Memory B cell (primary cell): ENCODE results near the gene CCND3.

Experiments used
- ATAC-seq: fragments of 150-1000 bp; cut with Tn5 transposase; 2 replicates; pipeline ENCODE4 v1.10.0; 2021; ENCODE audit warnings: low read depth, mild to moderate bottlenecking, moderate library complexity
- DNase-seq, 2 donors: peaks; one replicate each; pipeline ENCODE4 v3.0.0; 2022; ENCODE audit warnings: low spot score in 2 of 2
- H3K27ac Mint-ChIP-seq: one replicate; pipeline ENCODE4 v1.8.0; 2022; ENCODE audit warnings: mild to moderate bottlenecking, moderate library complexity, mixed read lengths
- H3K27me3 Mint-ChIP-seq: one replicate; pipeline ENCODE4 v1.8.0; 2022; ENCODE audit warnings: mixed read lengths
- H3K36me3 Mint-ChIP-seq: one replicate; pipeline ENCODE4 v1.8.0; 2022; ENCODE audit warnings: mild to moderate bottlenecking, mixed read lengths
- H3K4me1 Mint-ChIP-seq: one replicate; pipeline ENCODE4 v1.8.0; 2022; ENCODE audit warnings: mixed read lengths
- H3K4me3 Mint-ChIP-seq: one replicate; pipeline ENCODE4 v1.8.0; 2022; ENCODE audit warnings: mild to moderate bottlenecking, moderate library complexity, mixed read lengths
- H3K9me3 Mint-ChIP-seq: one replicate; pipeline ENCODE4 v1.8.0; 2022; ENCODE audit warnings: mixed read lengths

Gene CCND3

DNA sequence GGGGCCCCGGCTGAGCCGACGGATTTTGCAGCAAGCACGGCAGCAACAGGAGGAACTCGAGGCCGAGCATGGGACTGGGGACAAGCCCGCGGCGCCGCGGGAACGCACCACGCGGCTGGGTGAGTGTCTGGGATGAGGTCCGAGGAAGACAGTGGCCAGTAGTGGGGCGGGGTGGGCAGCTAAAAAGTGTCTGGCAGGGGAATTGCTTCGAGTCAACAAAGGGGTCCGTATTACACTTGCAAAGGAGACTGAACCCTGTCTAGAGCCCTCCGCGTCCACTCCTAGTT, 20.0 kb downstream of the CCND3 start:
- DNase-seq (no peak), ATAC-seq (no peak)
- no peaks in the 10 kb centered on the region for H3K27me3 Mint-ChIP-seq
- H3K9me3 Mint-ChIP-seq: no peaks in the 10 kb centered on the region
- peak overlapping the region; percentile 99 for H3K27ac Mint-ChIP-seq
- H3K4me3 Mint-ChIP-seq: peak overlapping the region; percentile 100
- H3K4me1 Mint-ChIP-seq: peaks cover 36% of the 10 kb centered on the region
- H3K36me3 Mint-ChIP-seq: peaks cover 5% of the 10 kb centered on the region

DNA sequence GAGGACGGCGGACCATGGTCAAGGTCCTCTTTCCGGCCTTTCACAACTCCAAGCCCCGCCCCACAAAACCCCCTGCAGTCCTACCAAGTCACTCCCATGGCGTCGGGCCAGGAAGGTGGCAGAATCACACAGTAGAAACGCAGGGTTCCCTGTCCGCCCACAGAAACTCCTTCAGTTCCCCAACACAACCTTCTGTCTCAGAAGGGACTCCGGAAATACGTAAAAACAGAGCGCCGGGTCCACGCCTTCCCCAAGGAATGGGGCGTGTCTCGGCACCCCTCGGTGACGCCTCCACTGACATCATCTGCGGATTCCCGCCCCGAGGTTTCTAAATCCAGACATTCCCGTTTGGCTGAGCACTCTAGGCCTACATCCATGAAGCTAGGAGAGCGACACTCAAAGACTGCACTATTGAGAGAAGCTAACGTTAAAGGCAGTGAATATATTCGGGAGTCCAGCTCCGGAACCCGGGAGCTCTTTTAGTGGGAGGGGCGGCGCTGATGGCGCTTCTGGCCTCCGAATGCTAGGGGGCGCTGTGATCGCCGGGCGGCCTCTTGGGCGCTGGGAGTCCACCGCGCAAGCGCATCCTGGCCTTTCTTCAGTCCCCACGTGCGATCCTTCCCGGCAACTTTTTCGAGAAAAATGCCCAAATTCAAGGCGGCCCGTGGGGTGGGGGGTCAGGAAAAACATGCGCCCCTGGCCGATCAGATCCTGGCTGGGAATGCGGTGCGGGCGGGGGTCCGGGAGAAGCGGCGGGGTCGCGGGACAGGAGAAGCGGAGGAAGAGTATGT, 20.5 kb downstream of the CCND3 start, which contains the start of the genes BYSL and MED20:
Gene BYSL, plus strand, starts transcription at position 579 of the 791 bp plus-strand sequence. Its CDS starts 64 bp downstream, at position 643.
Gene MED20, minus strand, starts transcription at position 219 of the 791 bp plus-strand sequence. Its CDS starts 121 bp downstream, at position 98.
- ATAC-seq (peak; percentile 94), DNase-seq (peak; percentile 95 to 98)
- peaks cover 36% of the 10 kb centered on the region for H3K4me1 Mint-ChIP-seq
- no peaks in the 10 kb centered on the region for H3K27me3 Mint-ChIP-seq
- H3K27ac Mint-ChIP-seq: peak within 1 kb of the TSS; percentile 99
- H3K4me3 Mint-ChIP-seq: peak within 1 kb of the TSS; percentile 100
- H3K9me3 Mint-ChIP-seq: no peaks in the 10 kb centered on the region
- H3K36me3 Mint-ChIP-seq: peaks cover 5% of the 10 kb centered on the region

DNA sequence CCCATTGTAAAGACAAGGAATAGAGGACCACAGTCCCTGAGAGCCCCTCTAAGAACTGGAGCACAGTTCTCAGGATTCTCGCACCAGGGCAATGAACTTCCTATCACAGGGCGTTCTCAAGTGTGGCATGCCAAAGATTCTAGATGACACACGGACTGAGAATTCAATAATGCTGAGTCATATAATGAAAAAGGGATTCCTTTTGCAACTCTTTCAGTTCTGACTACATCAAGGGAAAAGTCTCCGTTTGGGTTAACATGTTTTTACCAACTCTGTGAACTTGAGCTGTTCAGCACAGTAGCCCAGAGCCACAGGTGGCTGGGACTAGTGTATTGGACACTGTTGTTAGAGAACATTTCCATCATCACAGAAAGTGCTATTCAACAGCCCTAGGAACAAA, 24.1 kb downstream of the CCND3 start:
- no peak for ATAC-seq

DNA sequence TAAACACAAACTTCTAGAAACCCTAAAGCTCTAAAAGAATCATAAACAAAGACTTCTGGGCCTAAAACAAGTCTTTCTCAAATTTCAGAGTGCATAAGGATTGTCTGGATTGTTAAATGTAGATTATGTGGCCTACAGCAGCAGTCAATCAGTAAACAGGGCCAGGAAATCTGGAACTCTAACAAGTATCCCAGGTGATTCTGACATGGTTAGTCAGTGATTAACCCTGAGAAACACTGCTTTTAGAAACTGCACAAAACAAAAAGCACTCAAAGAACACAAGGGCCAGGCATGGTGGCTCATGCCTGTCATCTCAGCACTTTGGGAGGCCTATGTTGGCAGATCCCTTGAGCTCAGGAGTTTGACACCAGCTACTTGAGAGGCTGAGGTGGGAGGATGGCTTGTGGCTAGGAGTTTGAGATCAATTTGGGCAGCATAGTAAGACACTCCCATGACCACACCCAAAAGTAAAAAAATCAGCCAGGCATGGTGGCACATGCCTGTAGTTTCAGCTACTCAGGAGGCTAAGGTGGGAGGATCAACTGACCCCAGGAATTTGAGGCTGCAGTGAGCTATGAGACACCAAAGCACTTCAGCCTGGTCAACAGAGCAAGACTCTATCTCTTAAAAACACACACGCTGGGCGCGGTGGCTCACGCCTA, 26.6 kb downstream of the CCND3 start:
- Mint-ChIP-seq H3K4me1 (peaks cover 8% of the 10 kb centered on the region), H3K36me3 (peaks cover 13% of the 10 kb centered on the region), H3K27me3 (no peaks in the 10 kb centered on the region), H3K4me3 (no peak overlapping the region), H3K27ac (no peak overlapping the region), H3K9me3 (no peaks in the 10 kb centered on the region)
- no peak for ATAC-seq
- no peak for DNase-seq

More for the DNA sequence above, 24.1 kb downstream of the CCND3 start:
- H3K9me3 Mint-ChIP-seq: no peaks in the 10 kb centered on the region
- no peaks in the 10 kb centered on the region for H3K27me3 Mint-ChIP-seq
- no peak for DNase-seq
- peaks cover 19% of the 10 kb centered on the region for H3K4me1 Mint-ChIP-seq
- H3K4me3 Mint-ChIP-seq: no peak overlapping the region
- H3K27ac Mint-ChIP-seq: no peak overlapping the region
- H3K36me3 Mint-ChIP-seq: peaks cover 11% of the 10 kb centered on the region

DNA sequence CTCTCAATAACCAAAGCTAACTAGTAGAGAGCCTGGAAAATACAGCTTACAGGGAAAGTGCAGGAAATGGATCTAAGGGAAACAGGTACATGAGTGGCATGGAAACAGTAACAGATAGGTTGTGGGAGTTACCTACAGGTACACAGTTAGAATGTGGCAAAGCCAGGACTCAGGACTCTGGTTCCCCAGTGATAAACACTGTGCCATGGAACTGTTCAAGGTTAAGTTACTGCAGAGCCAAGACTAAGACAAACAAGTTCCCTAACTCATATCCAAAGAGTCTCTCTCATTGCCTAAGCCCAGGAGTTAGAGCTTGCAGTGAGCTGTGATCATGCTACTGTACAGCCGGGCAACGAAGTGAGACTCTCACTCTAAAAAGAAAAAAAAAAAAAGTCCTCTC, 27.3 kb downstream of the CCND3 start:
- DNase-seq (no peak), ATAC-seq (no peak)
- H3K36me3 Mint-ChIP-seq: peaks cover 13% of the 10 kb centered on the region
- H3K4me3 Mint-ChIP-seq: no peak overlapping the region
- no peak overlapping the region for H3K27ac Mint-ChIP-seq
- H3K4me1 Mint-ChIP-seq: peaks cover 5% of the 10 kb centered on the region
- H3K27me3 Mint-ChIP-seq: no peaks in the 10 kb centered on the region
- H3K9me3 Mint-ChIP-seq: no peaks in the 10 kb centered on the region

DNA sequence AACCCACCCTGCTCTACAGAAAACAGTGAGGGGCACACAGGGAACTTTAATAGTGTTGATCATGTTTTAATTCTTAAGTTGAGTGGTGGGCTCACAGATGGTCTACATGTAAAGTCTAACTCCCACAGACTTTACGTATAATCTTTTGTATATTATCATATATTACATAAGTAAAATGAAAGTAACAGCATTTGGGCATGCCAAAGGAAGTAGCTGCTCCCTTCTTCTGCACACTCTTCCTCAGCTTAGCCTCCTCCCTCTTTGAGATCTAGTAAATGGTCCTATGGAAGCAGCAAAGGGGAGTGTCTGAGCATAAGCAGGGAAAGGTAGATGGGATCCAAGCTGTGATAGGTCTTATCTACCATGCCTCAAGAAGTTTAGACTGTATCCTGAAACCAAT, 31.9 kb downstream of the CCND3 start:
- Mint-ChIP-seq H3K27ac (peak overlapping the region; percentile 45), H3K36me3 (peaks cover 29% of the 10 kb centered on the region)
- DNase-seq: no peak

DNA sequence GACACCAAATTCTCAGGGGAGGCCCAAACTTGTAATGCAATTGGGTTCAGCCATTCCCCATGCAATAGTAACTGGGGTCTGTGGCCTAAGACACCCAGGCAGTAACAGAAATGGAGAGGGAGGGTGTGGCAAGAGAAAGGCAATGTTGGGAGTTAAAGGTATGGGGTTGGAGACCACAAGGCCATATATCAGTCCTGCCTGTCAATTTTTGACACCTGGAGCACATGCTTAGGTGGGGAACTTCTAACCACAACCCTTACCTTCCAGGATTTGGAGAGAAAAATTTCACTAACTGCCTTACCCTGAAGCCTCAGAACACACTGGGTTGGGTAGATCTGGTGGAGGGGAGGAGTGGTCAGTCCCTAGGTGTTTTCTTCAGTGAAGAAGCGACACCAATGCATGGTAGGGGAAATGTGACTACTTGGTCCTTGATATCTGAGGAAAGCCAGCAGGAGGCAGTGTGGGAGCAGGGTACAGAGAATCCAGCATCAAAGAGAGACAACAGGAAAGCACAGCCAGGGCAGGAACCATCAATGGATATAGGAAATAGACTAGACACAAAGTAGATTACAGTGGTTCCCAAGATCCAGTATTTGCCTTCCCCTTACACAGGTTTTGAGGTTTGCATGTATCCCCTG, 39.6 kb downstream of the CCND3 start:
- Mint-ChIP-seq H3K27ac (no peak overlapping the region), H3K4me1 (no peaks in the 10 kb centered on the region), H3K36me3 (peaks cover 14% of the 10 kb centered on the region), H3K27me3 (no peaks in the 10 kb centered on the region), H3K9me3 (no peaks in the 10 kb centered on the region), H3K4me3 (no peak overlapping the region)
- DNase-seq (no peak), ATAC-seq (peak; percentile 38)

More for the DNA sequence above, 31.9 kb downstream of the CCND3 start:
- no peaks in the 10 kb centered on the region for H3K27me3 Mint-ChIP-seq
- ATAC-seq: no peak
- H3K4me3 Mint-ChIP-seq: no peak overlapping the region
- no peaks in the 10 kb centered on the region for H3K9me3 Mint-ChIP-seq
- H3K4me1 Mint-ChIP-seq: peaks cover 3% of the 10 kb centered on the region

DNA sequence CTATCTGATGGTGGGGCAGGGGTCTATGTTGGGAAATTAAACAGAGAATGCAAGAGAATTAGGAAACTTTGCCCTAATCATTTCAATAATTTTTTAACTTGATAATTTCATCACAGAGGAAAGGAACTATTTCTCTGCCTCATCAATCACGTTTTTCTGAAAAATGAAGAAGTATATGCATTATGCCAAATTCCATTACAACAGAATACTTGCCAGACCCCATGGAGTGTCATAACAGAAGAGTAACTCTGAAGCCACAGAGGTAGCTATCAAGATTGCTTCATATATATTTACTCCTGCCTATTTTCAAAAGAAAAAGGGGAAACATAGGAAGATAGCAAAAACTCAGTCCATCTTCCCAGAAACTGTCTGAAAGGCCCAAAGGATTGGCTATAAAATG, 40.7 kb downstream of the CCND3 start:
- ATAC-seq (no peak), DNase-seq (no peak)
- peaks cover 5% of the 10 kb centered on the region for H3K4me1 Mint-ChIP-seq
- peaks cover 11% of the 10 kb centered on the region for H3K36me3 Mint-ChIP-seq
- H3K4me3 Mint-ChIP-seq: no peak overlapping the region
- no peaks in the 10 kb centered on the region for H3K9me3 Mint-ChIP-seq
- peak overlapping the region; percentile 41 for H3K27ac Mint-ChIP-seq
- no peaks in the 10 kb centered on the region for H3K27me3 Mint-ChIP-seq

DNA sequence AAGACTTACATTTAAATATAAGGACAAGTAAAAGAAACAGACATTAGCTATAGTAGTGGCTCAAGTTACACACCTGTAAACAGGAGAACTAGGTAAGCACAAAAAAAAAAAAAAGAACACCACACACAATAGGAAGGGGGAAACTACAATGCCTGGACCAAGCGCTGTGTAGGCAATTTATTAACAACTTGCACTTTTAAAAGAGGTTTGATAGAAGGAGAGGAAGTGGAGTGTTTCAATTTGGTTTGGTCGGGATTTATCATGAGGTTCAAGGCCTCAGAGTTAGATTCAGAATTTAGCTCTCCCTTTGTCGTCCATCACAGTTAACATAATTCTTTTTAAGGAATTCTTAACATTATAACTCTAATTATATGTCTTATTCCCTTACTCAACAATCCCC, 45.3 kb downstream of the CCND3 start:
- Mint-ChIP-seq H3K27ac (no peak overlapping the region), H3K9me3 (no peaks in the 10 kb centered on the region), H3K4me1 (peaks cover 8% of the 10 kb centered on the region), H3K36me3 (no peaks in the 10 kb centered on the region), H3K4me3 (no peak overlapping the region), H3K27me3 (no peaks in the 10 kb centered on the region)
- DNase-seq: no peak
- ATAC-seq: no peak

DNA sequence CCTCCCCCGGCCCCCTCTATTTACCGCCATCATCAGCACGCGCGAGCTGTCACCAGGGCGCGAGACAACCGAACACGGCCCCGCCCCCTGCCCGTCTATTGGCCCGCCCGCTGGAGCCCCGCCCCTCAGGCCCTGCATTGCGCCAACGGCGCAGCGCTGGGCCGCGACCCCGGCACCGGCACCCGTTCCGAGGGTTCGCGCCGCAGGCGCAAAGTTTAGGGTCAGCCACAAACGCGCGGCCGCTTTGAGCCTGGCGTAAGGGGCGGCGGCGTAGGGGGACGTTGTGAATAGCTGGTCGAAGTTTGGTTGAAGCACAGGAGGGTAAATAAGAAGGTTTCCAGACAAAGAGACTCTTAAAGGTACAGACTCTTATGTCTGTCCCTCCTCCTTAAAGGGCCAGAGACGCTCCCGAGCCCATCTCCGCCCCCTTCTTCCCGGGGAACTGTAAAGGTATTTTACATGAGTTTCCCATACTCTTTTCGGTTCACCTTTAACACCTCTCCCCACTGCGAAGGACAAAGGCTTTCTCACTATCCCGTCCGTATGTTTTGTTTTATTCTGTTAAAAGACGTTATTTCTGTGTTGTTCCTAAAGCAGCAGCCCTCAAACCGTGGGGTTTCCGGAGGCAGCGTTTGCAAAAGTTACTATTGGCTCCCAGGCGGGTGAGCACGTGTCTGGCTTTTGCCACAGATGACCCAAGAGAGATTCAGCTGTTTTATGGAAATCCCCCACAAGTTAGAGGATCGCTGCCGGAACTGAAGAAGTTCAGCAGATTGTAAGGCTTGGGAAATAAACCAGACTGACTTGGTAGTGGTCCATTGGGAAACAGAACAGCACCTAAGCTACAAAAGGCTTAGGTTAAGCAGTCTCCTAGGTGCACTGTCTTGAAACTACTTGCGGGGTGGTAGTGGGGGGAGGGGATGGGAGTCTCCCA, 46.0 kb downstream of the CCND3 start, which contains the start of gene USP49:
Gene USP49, minus strand, starts transcription at position 76 of the 934 bp plus-strand sequence. CDS start 88,392 bp downstream, outside the sequence.
- Mint-ChIP-seq H3K27me3 (no peaks in the 10 kb centered on the region), H3K4me3 (no peak within 1 kb of the TSS), H3K9me3 (no peaks in the 10 kb centered on the region), H3K4me1 (peaks cover 8% of the 10 kb centered on the region), H3K27ac (no peak within 1 kb of the TSS), H3K36me3 (no peaks in the 10 kb centered on the region)
- peak; percentile 90 for ATAC-seq
- DNase-seq: peak; percentile 83 to 88

DNA sequence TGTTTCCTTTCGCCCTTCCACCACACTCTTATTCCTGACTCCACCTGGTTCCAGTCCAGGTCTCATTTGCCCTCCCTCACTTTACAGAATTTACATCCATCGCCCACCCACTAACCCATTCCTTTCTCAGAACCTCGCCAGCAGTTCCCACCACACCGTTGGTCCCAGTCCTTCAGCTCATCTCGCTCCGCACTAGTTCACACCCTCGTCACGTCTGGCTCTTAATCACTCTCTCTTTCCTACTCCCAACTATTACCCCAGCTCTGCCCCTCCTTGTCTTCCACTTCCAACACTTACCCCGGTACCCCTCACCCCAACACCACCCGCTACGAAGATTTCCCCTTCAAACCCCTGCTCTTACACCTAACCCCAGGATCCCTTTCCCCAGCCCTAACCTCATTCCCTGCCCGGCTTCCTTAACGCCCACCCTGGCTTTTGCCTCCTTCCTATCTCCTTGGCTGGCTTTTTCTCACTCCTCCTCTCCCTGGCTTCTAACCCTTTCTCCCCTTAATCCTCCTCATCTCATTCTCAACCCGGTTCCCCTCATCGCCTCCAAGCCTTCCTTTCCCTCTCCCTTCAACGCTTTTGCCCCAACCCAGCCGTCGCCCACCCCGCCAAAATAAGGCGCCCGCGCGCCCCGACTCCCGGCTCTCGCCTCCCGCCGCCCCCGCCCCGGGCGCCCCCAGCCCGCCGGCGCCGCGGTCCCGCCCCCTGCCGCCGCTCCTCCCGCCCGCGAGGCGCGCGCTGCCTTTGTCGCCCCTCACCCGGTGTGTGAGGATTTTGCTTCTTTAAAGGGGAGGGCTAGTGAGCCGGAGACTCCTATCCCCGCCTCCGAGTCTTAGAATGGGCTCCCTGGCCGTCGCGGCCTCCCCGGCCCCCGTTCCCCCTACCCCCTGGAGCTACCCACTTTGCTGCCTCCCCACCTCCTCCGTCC, 47.0 kb downstream of the CCND3 start:
- Mint-ChIP-seq H3K27me3 (no peaks in the 10 kb centered on the region), H3K27ac (no peak overlapping the region), H3K36me3 (no peaks in the 10 kb centered on the region), H3K9me3 (no peaks in the 10 kb centered on the region), H3K4me3 (no peak overlapping the region), H3K4me1 (peaks cover 8% of the 10 kb centered on the region)
- peak; percentile 24 for ATAC-seq
- DNase-seq: no peak

DNA sequence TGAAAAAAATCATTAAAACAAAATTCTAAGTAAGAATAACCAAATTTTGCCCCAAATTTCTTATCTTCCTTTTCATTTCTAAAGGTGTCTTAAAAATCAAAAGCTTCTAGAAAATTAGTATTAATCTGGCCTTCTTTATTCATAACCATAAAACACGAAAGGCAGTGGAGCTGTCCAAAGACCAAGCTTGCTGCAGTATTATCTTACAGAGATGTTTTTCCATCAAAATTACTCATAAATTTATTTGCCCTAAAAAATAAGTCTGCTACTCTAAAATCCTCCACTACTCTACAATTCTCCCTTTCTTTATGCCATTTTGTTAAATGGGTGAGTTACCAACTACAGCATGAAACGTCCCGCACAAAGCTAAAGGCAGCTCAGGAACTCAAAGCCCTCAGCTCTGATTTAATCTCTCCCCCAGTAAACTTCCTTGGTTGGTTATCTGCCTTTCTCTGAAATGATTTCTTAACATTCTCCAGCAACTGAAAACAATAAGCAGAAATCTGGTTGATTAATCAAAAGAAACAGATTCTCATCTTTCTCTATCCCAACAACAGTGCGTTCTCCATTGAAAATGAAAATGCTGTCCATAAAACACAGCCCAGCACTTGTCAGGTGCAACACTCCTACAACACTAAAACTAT, 48.6 kb downstream of the CCND3 start:
- H3K27ac Mint-ChIP-seq: no peak overlapping the region
- H3K4me3 Mint-ChIP-seq: no peak overlapping the region
- H3K4me1 Mint-ChIP-seq: peaks cover 8% of the 10 kb centered on the region
- H3K9me3 Mint-ChIP-seq: no peaks in the 10 kb centered on the region
- H3K36me3 Mint-ChIP-seq: no peaks in the 10 kb centered on the region
- DNase-seq (no peak), ATAC-seq (no peak)
- H3K27me3 Mint-ChIP-seq: no peaks in the 10 kb centered on the region
